AG09319 (cell line): ENCODE data around the gene COL23A1.

ENCODE experiments used
- DNase-seq: peaks from one replicate; pipeline ENCODE4 v3.0.0-alpha.2; 2010; ENCODE audit warnings: low read depth; ENCODE audit errors: extremely low read depth
- TF ChIP-seq, protein P1 (sequence below): IDR thresholded peaks from 2 replicates; pipeline ENCODE4 v1.5.1; 2011; ENCODE audit warnings: low read depth, mild to moderate bottlenecking, inconsistent platforms, low read length, moderate library complexity

The COL23A1 gene

GRCh38 chr5:178396796-178397720, 193.1 kb downstream of the COL23A1 start:
- DNase-seq = no peak
- TF ChIP-seq, protein P1, sequence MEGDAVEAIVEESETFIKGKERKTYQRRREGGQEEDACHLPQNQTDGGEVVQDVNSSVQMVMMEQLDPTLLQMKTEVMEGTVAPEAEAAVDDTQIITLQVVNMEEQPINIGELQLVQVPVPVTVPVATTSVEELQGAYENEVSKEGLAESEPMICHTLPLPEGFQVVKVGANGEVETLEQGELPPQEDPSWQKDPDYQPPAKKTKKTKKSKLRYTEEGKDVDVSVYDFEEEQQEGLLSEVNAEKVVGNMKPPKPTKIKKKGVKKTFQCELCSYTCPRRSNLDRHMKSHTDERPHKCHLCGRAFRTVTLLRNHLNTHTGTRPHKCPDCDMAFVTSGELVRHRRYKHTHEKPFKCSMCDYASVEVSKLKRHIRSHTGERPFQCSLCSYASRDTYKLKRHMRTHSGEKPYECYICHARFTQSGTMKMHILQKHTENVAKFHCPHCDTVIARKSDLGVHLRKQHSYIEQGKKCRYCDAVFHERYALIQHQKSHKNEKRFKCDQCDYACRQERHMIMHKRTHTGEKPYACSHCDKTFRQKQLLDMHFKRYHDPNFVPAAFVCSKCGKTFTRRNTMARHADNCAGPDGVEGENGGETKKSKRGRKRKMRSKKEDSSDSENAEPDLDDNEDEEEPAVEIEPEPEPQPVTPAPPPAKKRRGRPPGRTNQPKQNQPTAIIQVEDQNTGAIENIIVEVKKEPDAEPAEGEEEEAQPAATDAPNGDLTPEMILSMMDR = no peak

DNA sequence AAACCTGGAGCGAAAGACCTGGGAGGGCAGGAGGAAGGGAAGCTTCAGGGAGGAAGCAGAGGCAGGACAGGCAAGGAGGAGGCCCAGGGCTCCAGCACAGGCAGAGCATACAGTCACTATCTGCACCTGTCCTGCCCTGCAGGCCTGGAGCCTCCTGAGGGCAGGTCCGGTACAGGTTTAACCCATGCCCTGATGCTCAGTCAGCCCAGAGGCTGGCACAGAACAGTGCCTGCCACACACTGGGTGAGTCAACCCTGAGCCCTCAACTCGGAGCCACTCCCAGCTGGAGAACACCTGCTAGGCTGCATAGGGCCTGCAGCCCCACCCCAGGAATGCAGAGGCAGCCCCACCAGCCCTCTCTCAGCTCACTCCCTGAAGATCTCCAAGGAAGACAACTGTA, 196.1 kb downstream of the COL23A1 start:
- DNase-seq = no peak

DNA sequence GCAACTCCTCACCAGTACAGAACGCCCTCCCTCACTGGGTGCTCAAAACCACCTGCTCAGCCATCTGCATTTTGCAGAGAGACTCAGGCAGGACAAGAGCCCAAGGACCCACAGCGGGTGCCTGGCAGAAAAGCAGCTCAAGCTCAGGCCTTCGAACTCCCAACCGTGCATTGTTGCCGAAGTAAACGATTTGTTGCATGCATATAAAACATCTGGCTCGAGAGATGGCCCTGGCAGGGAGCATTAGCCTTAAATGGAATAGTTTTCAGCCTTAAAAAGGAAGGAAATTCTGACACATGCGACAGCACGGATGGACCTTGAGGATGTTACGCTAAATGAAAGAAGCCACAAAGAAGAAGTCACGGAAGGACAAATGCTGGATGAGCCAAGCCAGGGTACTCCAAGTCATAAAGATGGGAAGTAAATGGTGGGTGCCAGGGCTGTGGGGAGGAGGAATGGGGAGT, 197.2 kb downstream of the COL23A1 start:
- TF ChIP-seq, protein P1 = no peak
- DNase-seq = no peak

More for the DNA sequence above, 196.1 kb downstream of the COL23A1 start:
- TF ChIP-seq, protein P1 = no peak

GRCh38 chr5:178392386-178392785, 197.8 kb downstream of the COL23A1 start:
- TF ChIP-seq, protein P1 = no peak
- no peak for DNase-seq

- TF ChIP-seq, protein P1 = no peak
These were observed 198.7 kb downstream of the COL23A1 start for GRCh38 chr5:178391480-178391879.

GRCh38 chr5:178389796-178390195, 200.4 kb downstream of the COL23A1 start:
- DNase-seq = no peak
- TF ChIP-seq, protein P1 = no peak

More at GRCh38 chr5:178391480-178391879, 198.7 kb downstream of the COL23A1 start:
- DNase-seq = no peak

- DNase-seq = no peak
- TF ChIP-seq, protein P1 = no peak
These were observed 201.0 kb downstream of the COL23A1 start for GRCh38 chr5:178389026-178389729.
